NAMALWA (cell line): ENCODE results near the gene PAK2.
"Not testable (repeated sequence)": the region's sequence is repeated elsewhere in the genome, so short reads cannot be mapped to it uniquely, and the experiment has no call there.

Experiments used
- DNase-seq: peaks from one replicate; pipeline ENCODE4 v3.0.0-alpha.2; 2015; ENCODE audit warnings: low spot score

The PAK2 gene

DNA sequence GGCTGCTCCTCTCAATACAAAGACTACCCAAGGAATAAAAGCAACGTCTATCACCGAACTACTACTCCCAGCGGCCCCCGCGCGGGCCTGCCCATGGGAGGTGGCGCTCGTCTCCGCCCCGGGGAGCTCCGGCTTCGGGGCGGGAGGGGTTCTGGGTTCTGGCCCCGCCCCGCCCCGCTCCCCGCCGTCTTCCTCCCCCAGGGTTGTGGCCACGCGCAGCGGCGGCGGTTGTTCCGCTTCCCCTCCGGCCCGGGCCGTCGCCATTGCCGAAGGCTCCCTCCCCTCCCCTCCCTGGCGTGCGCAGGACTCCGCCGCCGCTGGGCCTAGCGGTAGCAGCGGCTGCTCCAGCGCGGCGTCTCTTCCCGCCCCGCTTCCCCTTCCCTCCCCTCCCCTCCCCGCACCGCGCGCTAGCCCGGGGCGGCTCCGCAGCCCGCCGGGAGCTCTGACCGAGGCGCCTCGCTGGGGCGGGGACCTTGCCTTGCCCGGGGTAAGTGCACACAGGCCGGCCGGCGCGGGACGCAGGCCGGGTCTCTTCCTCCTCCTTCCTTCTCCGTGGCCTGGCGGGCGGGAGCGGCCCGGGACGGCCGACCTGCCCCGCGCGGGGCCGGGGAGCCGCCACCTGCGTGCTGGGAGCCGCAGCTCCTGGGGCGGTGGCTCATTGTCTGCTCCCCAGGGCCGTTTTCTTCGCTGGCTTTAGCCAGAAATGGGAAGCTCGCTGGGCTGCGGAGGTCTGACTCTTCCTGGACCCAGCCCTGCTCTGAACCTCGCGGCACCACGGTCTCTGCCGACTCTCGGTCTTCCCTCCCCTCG is at the start of gene PAK2:
TSS of gene PAK2 (plus strand) at position 187 of the 810 bp plus-strand sequence. CDS start 42,790 bp downstream, outside the sequence.
- DNase-seq = peak; percentile 93

DNA sequence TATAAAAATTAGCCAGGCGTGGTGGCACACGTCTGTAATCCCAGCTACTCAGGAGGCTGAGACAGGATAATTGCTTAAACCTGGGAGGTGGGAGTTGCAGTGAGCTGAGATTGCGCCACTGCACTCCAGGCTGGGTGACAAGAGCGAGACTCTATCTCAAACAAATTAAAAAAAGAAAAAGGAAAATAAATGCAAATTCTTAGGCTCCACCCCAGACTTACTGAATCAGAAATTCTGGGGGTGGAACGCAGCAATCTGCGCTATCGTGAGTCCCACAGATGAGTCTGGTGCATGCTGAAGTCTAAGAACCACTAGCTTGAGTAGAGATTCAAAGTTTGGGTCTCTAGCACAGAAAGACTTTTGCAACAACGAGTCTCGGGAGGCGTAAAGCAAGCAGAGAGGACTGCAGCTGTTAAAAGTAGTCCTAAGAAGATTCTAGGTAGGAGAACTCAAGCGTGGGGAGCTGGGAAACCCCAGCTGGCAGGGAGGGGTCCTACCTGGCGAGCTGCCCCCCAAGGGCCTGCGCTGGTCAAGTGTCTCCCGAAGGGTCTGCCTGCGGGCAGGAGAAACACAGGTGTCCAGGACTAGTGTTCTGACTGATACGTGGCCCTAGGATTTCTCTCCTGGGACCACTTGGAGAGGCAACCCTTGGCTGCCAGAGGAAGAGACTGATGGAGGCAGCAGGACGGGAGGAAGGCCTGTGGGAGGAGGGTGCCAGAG is 49.6 kb upstream of the PAK2 start:
- no peak for DNase-seq

DNA sequence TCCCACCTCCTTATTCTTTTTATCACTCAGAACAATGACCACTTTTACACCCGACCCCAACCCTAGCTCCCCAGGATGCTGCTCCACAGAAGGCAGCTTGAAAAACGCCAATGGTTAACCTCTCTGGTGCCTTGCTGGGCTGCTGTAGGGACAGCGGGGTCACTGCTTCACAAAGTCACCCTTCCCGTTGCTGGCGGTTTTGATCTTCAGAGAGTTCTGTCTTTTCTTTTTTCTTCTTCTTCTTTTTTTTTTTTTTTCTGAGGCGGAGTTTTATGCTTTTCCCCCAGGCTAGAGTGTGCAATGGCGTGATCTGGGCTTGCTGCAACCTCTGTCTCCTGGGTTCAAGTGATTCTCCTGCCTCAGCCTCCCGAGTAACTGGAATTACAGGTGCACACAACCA is 48.3 kb upstream of the PAK2 start:
- no peak for DNase-seq

DNA sequence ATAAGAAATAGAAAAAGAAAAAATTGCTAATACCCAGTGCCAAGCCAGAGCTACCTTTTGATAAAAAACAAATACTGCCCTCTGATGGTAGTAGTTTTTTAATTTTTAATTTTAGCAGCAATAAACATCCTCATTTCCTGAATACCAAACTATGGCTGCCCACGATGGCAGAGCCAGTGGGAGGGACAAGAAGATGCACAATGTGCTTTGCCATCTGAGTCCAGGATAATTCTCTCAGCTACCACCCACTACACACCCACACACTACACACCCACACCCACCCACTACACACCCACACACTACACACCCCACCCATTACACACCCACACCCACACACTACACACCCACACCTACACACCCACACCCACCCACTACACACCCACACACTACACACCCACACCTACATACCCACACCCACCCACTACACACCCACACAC is 45.4 kb upstream of the PAK2 start:
- DNase-seq = peak; percentile 58

DNA sequence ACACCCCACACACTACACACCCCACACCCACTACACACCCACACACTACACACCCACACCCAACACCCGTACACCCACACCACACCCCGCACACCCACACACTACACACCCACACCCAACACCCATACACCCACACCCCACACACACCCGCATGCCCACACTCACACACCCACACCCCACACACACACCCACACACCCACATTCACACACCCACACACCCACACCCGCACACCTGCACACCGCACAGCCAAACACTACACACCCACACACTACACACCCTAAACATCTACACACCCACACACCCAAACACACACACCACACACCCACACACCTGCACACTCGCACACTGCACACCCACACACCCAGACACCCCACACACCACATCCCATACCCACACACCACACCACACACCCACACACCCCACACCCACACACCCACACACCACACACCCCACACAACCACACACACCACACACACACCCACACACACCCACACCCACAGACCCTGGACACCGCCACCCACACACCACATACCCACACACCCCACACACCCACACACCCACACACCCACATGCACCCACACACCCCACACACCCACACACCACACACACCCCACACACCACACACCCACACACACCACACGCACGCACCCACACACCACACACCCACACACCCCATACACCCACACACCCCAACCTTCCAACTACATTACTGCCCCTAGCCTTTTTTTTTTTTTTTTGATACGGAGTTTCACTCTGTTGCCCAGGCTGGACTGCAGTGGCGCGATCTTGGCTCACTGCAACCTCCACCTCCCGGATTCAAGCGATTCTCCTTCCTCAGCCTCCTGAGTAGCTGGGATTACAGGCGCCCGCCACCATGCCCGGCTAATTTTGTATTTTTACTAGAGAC is 44.5 kb upstream of the PAK2 start:
- DNase-seq = no peak

DNA sequence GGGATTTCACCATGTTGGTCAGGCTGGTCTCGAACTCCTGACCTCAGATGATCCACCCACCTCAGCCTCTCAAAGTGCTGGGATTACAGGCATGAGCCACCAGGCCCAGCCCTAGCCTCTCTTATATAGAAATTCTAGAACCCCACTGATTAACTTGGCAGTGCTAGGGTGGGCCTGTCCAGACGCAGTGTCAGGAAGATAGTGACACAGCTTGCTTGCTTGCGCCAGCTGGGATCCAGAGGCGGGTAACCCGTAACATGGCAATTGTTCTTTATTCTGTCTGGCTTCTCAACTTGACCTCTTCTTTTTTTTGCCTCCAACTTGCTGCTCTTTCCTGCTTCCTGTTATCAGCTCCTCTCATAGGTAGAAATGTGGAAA is 43.8 kb upstream of the PAK2 start:
- DNase-seq = no peak

DNA sequence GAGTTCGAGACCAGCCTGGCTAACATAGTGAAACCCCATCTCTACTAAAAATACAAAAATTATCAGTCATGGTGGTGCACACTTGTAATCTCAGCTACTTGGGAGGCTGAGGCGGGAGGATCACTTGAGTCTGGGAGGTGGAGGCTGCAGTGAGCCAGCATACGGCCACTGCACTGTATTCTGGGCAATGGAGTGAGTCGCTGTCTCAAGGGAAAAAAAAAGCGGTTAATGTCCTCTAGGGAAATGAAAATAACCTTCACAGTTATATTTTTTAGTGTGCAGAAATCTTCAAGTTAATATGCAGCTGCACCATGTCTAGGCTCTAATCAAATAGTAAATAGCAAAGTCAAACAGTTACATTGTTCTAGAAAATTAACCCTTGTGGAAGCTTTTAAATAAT is 42.4 kb upstream of the PAK2 start:
- peak; percentile 54 for DNase-seq

DNA sequence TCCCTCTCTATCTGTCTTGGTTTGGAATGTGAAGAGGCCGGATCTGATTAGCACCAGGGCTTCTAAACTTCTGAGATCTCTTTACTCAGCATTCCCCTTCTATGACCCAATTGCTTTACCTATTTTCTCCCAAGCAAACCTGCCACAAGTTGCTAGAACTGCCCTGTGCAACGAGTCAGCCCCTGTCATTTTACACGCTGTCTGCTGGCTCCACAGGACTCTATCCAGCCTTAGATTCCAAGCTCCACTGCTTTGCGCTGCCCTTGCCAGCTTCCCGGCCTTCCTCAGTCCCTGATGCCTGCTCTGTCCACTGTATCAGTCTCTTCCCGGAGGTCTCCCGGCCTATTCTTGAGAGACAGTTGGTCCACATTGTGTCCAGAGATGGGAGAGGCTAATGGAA is 39.9 kb upstream of the PAK2 start:
- no peak for DNase-seq

DNA sequence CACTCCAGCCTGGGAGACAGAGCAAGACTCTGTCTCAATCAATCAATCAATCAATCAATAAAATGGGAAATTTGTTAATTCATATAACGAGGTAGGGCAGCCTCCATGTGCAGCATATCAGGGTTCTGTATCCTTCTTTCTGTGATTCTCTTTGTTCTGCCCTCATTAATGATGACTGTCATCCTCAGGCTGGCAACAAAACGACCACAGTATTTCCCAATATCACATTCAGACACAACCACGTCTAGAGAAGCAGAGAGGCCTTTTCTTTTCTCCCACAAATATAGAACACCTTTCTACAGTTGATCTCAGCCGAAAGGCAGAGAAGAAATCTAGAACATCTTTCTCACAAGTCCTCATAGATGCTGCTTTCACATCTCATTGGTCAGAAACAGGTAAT is 38.9 kb upstream of the PAK2 start:
- DNase-seq = no peak

DNA sequence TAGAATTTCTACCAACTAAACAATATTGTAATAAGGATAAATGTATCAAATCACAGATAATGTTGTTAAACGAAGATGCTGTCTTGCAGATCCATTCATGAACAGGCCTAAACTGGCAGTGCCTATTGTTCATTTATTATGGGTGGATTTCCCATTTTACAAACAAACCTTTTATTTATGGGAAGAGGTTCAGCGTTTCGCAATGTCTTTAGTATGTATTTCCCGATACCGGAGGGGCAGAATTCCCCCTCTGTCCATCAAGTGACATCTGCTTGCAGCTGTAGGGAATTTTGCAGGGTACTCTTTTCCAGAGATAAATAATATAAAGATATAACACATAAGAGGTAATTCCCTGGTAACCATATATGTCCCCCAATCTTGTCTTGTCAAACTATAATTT is 33.3 kb upstream of the PAK2 start:
- DNase-seq = no peak

DNA sequence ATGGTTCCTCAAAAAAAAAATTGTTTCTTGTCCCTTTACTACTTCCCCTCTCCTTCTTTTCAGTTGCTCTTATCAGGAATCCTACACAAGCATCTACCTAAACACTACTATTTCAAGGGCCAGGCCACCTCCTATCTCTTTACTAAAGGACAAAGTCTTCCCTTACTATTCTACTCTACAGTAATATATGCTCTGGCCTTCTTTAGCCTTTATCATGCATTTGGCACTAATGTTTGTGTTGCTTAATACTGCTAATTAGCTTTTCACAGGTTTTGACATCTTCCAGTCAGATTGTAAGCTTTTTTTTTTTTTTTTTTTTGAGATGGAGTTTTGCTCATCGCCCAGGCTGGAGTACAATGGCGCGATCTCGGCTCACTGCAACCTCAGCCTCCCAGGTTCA is 32.9 kb upstream of the PAK2 start:
- DNase-seq = no peak

DNA sequence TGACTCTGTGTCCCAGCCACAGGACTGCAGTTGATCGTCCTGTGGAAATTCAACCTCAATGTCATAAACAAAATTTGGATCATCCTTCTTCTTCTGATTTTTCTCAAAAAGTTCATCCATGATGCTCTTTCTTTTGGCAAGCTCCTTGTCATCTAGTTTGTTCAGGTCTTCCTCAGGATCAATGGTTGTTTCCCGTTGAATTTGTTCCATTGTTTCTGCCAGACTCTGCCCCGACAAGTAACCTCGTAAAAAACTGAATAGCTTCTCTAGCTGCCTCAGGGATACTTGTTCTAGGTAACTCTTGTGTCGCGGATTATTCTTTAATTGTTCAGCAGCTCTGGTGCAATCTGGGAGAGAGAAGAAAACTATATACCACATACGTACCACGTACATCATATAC is 32.1 kb upstream of the PAK2 start:
- no peak for DNase-seq

DNA sequence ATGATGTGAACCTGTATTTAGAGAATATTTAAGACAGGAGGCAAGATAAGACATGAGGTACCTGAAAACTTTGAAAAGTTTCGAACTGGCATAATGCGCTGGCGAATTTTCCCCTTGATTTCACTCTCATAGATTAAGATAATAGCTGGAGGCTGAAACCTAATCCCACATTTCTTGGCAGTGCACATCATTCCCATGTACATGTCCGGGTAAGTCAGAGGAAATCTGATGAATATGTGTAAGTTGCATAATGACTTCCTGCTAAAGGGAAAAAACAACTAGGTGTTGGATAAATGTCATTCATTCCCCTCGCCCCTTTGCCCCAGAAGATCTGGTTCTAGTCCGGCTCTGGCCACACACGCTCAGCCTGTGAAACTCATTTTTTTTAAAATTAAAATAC is 31.2 kb upstream of the PAK2 start:
- DNase-seq = no peak

DNA sequence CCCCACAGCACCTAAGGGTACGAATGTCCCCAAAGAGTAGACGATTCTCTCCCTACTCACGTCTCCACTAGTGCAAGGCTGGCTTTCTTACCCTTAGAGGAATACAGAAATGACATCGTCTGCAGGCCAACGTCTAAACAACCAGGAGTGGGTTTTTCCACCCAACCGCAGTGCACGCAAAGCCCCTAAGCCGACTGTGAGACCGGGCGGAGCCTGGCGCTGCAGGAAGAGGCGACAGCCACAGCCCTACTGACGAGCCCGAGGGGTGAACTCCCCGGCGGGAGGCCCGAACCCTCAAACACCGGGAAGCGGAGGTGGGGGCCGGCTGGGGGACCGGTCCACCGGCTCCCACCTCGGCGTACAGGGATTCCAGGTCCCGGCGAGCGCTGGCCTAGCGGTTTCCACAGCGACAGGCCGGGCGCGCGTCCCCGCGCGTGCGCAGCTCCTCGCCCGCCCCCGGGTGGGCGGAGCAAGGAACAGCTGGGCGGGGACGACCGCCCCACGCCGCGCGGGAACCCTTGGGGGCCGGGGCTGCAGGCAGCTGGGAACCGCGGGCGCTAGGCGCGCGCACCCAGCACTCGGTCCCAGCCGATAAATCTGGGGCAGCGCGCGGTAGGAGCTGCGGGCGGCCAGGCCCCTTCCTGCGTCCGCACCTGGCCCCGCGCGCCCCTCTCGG is 27.7 kb upstream of the PAK2 start, which contains the start of the genes CEP19 and PIGX:
TSS of gene CEP19 (minus strand) at position 413 of the 676 bp plus-strand sequence. CDS start 3,593 bp downstream, outside the sequence.
TSS of gene PIGX (plus strand) at position 540 of the 676 bp plus-strand sequence.
- peak; percentile 89 for DNase-seq

DNA sequence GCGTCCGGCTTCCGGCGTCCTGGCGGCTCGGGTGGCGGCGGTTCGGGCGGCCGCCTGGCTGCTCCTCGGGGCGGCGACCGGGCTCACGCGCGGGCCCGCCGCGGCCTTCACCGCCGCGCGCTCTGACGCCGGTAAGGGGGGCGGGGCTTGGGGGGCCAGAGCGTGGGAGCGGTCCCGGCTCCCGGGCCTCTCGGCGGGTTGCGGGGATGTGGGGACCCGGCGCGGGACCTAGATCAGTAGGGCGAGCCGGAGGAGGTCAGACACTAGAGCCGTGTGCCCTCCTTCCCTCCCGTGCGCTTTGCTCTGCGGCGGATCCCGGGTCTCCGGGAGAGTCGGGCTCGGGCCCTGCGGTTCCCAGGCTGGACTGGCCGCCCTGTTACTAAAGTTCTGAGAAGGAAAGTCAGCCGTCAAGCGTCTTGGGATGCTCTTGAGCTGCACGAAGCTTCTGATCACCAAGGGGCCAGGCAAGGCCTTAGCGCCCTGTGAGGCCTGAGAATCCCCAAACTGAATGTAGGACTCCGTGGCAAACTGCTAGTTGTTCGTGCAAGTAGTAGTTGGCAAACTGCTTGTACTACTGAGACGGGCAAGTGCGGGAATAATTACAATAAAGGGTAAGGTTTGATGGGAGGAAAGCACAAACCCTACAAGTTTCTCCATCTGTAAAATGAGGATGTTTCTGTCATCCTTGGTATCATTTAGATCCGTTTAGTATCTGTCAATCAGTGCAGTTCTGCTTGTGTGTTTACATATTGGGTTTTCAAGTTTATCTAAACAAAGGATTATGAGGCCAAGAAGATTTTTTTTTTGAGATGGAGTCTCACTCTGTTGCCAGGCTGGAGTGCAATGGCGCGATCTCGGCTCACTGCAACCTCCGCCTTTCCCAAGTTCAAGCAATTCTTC is 26.9 kb upstream of the PAK2 start:
- DNase-seq = peak; percentile 55

DNA sequence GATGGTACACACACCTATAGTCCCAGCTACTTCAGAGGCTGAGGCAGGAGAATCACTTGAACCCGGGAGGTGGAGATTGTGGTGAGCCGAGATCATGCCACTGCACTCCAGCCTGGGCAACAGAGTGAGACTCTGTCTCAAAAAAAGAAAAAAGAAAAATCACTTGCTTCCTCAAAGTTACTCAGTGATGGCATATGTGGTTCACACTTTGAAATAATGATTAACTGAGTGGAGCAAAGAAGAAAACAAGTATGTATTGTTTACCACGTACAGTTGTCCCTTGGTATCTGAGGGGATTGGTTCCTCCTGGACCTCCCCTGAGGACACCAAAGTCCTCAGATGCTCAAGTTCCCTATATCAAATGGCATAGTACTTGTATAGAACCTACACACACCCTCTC is 22.5 kb upstream of the PAK2 start:
- DNase-seq = not testable (repeated sequence)

DNA sequence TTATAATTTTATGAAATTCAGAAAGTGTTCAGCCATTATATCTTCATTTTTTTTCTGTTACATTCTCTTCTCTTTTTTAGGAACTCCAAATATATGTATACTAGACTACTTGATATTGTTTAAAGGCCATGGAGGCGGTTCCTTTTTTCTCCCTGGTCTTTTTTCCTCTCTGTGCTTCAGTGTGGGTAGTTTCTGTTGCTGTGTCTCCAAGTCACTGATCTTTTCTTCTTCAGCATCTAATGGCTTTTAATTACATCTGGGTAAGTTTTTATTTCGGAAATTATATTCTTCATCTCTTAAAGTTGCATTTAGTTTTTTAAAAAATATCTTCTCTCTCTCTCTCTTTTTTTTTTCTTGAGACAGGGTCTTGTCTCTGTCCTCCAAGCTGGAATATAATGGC is 18.6 kb upstream of the PAK2 start:
- no peak for DNase-seq

DNA sequence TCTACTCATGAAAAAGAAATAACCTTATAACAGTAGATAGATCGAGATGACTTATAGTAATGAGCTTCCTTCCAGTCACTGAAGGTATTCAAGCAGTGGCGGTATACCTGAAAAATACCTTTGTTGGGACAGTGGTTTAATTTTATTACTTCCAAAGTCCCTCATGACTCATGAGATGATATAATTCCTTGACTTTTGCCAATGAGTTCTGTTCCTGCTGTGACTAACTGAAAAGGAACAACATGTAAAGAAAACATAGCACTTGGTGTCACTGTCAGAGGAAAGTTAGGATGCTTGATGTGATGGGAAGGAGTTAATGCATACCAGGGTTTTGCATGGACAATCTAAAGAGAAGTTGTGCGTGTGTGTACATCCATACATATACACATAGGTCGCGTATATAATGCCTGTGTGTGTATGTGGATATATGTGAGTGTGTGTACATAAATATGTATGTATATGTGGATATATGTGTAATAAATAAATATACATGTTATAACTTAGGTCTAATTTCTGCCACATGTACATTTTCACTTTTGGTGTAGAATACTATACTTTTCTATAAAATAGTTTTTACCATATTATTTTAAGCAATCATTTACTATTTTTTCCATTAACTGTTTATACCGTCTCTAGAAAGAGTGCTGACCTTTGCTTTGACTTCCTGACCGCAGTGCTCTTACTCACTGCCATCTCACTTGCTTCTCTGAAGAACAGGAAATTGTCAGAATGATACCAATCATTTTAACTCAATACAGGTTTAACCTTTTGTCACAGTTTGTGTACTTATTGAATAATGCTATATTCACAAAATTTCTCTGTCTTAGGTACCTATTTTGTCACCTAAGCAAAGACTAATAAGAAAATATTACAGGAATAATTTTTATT is 12.6 kb upstream of the PAK2 start:
- DNase-seq = no peak

DNA sequence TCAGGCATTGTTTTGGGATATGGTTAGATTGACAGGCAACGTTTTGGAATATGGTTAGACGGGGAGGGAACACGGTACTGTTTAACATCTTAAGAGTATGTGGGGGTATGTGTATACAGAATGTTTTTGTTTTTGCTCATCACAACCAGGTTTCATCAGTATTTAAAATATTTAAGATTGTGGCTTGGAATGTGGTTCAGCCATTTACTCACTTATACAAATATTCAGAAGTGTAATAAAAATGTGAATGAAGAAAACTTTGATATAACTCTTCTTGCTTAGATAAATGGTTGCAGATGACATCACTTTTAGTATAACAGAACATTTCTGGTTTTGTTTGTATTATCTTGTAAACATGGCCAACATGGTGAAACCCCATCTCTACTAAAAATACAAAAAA is 3.9 kb upstream of the PAK2 start:
- DNase-seq = no peak
